GM15510 (cell line): ENCODE data around the gene FRMPD4.

Experiments
- POLR2A ChIP-seq: IDR thresholded peaks from 3 replicates; pipeline ENCODE4 v1.6.1; 2011; ENCODE audit warnings: borderline replicate concordance; ENCODE audit not compliant: insufficient read length; ENCODE audit errors: extremely low read depth

FRMPD4 gene

DNA sequence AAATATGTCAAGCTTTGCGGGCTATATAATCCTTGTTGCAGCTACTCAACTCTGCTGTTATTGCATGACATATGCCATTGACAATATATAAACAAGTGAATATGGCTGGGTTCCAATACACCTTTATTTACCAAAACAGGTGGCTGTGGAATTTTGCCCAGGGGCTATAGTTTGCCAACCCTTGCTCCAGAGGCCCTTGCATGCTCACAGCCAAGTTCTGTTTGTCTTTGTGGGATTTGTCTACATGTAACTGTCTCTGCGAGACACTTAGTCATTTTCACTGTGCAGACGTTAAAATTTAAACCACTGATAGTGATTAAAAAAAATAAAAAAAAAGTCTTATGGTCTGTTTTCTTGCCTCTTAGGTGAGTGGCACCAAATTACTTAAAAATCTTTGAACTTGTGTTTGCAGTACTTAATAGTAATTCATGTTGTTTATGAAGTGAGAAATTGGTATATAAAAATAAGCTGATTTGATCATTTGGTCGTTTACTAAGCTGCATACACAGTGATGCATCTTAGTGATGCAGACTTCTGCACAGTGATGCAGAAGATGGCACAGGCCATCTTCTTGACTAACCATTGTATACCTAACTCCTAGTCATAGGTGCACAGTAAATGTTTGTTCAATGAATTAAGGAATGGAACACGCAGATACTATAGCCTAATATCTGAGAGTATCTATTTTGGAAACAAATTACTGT, 170.9 kb downstream of the FRMPD4 start:
- no peak for TF ChIP-seq POLR2A

DNA sequence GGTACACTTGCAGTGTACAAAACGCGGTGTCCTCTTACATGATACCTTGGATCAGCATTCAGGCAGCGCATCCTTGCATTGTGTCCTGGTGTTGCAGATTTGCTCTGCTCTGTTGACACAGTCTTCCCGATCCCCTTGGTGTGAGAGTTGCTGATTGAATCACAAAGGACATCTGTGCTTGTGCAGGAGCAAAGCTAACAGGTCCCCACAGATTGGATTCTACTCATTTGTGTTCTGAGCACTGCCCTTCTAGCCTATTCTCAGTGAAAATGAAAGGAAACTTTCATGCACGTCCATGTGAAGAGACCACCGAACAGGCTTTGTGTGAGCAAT, 171.4 kb downstream of the FRMPD4 start:
- no peak for TF ChIP-seq POLR2A

DNA sequence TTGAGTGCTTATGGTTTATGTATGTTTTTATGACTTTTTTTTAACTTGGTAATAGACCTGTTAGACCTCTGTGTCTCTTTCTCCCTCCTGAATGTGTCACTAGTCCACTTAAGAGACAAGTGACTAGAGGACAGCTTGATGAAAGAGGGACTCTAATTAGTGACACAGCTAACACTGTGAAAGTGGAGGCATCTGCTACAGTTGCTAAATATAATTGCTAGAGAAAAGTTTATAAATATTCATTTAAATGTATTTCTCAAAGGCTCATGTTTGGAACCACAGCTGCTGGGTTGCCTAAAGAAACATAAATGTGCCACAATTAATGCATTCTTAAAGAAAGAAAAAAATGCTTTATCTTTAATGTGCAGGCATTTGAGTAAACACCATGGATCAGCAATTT, 176.4 kb downstream of the FRMPD4 start:
- no peak for TF ChIP-seq POLR2A

- no peak for TF ChIP-seq POLR2A
Measured at GRCh38 chrX:12315526-12315925, 177.3 kb downstream of the FRMPD4 start.

DNA sequence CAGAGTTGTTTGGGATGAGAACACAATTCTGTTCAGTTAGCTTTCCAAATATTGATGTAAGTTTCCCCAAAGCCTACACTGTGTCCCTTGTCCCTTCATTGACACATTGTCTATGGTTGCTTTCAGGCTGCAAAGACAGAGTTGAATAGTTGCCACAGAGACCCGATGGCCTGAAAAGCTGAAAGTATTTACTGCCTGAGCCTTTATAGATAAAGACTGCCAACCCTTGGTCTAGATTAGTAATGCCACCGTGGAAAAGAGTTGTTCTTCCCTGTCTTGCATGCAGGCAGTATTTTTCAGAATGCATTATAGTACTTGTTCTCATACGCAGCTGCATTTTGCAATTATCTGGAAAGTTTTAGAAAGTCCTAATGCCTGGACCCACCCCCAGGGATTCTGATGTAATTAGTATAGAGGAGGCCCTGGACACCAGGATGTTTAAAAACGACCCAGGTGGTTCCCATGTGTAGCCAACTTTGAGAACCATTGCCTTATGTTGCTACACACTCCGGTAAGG, 180.8 kb downstream of the FRMPD4 start:
- no peak for TF ChIP-seq POLR2A

DNA sequence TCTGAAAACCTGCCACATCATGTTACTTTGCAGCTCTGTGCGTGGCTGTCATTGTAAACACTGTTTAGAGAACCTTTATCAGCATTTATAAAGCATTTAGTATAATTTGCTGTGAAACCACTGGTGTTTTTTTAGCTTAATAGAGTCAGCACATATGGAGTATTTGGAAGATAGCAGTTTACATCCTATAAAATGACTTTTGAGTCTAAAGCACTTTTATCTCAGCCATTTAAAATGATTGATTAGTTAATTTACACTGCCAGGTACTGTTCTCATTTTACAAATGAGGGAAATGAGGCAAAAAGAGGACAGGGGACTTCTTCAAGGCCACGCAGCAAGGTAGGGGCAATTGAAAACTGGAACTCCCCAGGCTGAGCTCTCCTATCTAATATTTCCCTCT, 181.7 kb downstream of the FRMPD4 start:
- no peak for TF ChIP-seq POLR2A

GRCh38 chrX:12322031-12322430, 183.8 kb downstream of the FRMPD4 start:
- TF ChIP-seq POLR2A: no peak

DNA sequence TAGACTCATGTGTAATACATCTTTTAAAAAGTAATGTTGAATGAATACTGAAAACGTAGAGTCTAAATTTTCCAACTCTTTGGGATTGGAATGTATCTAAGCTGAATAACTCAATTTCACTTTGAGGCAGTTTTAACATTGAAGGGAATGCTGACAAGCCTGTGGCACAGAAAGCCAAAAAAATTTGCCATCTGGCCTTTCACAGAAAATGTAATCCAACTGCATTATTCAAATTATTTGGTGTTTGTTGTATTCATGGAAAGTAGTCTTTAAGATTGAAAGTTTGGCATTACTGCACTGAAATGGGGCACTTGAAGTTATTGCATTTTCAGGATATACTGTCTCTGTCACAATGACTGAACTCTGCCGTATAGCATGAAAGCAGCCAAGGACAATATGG, 186.9 kb downstream of the FRMPD4 start:
- TF ChIP-seq POLR2A: no peak

GRCh38 chrX:12327836-12328235, 189.6 kb downstream of the FRMPD4 start:
- no peak for TF ChIP-seq POLR2A

DNA sequence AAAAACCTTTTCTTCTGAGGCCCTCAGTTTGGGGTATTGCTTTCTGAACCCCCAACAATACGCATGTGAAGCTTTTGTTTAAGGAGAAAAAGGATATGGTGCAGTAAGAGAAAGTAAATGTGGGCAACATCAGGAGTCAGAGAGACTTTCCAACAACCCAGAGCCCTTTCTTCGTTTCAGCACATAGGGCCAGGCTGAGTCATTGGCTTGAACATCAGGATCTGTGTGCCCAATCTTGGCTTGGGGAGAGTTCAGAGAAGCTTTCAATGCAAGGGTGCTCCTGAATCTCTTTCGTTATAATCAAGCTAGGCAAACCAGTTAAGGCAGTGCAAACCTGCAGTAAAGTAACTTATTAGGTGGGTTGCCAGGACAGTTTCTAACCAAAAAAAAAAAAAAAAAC, 191.2 kb downstream of the FRMPD4 start:
- TF ChIP-seq POLR2A: no peak

DNA sequence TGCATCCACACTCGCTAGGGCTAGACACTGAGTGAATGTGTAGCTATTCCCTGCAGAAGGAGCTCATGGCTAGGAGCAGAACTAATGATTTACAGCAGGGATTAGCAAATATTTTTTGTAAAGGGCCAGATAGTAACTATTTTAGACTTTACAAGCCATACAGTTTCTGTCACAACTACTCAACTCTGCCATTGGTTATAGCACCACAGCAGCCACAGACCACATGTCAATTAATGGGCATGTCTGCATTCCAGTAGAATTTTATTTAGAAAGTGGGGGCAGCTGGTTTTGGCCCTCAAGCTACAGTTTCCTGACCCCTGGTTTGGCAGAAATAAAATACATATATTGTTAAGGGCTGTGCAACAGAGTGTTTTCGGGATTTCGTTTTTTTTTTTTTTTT, 192.6 kb downstream of the FRMPD4 start:
- no peak for TF ChIP-seq POLR2A

DNA sequence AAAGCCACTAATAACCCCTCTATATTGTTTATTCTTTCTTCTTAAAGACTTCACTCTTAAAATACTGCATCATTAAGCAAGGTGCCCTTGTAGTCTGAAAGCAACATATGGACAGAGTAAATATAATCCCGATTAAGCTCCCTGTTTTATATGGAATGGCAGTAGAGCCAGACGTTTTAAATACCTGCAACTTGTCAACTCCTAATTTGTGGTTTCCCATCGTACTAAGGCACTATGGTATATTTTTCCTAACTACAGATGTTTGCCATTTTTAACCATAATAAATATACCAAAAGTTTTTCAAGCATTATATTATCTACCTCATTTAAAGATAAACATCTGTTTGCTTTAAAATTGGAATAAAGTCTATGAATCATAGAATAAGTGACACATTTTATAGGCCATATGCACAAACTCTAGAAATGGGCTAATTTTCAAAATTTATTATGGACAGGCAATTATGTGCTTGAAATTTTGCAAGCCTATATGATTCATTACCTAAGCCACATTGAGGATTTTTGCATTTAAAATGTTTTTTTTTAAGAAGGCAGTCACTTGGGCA, 194.6 kb downstream of the FRMPD4 start:
- TF ChIP-seq POLR2A: no peak

DNA sequence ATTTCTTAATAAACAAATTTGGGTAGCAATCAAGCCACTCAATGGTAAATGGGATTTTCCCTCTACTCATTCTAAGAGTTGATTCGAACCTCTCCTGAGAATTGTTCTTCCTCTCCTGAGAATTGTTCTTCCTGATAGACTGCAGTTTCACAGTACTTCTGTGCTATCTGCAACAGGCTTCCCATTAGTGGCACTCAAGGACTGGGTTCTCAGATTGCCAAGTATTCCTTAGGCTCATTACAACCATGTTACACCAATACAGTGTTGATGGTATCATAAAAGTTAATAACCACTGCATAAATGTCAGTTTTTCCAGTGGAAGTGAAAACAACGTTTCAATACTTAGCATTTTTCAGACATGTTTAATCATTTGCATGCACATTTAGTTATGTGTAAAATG, 201.6 kb downstream of the FRMPD4 start:
- TF ChIP-seq POLR2A: no peak

DNA sequence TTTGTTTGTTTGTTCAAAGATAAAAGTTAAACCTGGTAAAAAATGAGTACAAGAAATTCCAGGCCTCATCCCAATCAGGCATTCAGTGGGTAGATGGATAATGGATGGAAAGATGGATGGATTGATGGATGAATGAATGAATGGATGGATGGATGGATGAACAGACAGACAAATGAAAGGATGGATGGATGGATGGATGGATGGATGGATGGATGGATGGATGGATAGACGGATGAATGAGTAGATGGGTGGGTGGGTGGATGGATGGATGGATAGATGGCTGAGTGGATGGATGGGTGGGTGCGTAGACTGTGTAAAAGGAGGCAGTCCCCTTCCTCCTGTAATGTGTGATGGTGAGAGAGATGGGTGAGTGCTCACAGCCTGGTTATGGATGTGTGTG, 206.7 kb downstream of the FRMPD4 start:
- no peak for TF ChIP-seq POLR2A

- no peak for TF ChIP-seq POLR2A
Measured at GRCh38 chrX:12349201-12349600, 210.9 kb downstream of the FRMPD4 start.

GRCh38 chrX:12352922-12353321, 214.6 kb downstream of the FRMPD4 start:
- TF ChIP-seq POLR2A: no peak
